ENCODE results near the gene IFFO2. TPM values are rescaled to one million over a fixed set of nuclear protein-coding genes. Genes with fewer than 3 reads are reported as not detected.

The IFFO2 gene
- total RNA-seq, 1 experiment from 2014 or later, result 11.7 TPM

- H4K20me1 ChIP-seq (ENCODE audit: insufficient read depth), result no peaks in the 10 kb centered on the region
- no peaks in the 10 kb centered on the region for H3K9me2 ChIP-seq (ENCODE audit: insufficient read depth)
- H3K27ac ChIP-seq, result no peak overlapping the region
- BruUV-seq (replicated peaks), result no TSS peak
- no peaks in the 10 kb centered on the region for H3K79me2 ChIP-seq (ENCODE audit: low read depth)
- no peaks in the 10 kb centered on the region for H3K4me1 ChIP-seq (replicated peaks; ENCODE audit: insufficient read depth)
- no peaks in the 10 kb centered on the region for H3K9me3 ChIP-seq (ENCODE audit: insufficient read depth, low read depth)
- no peak overlapping the region for H3K4me3 ChIP-seq
- no peaks in the 10 kb centered on the region for H3K27me3 ChIP-seq (ENCODE audit: insufficient read depth, low read depth)
- no peak for DNase-seq
- no peak for TF ChIP-seq EZH2 (IDR thresholded peaks at IDR 0.05; ENCODE audit: low read depth)
- TF ChIP-seq CTCF (conservative IDR thresholded peaks at IDR 0.05), result no peak
- no peak overlapping the region for H2AFZ ChIP-seq
- CTCF ChIA-PET, result interaction anchor here (0.6 kb wide), 2 partner anchors 132 to 229 kb away, joined by 4 read pairs; no protein-coding TSS in a partner anchor
- intact Hi-C loops (cut with micrococcal nuclease; ENCODE audit: unreplicated experiment), result no loop called here
- no peaks in the 10 kb centered on the region for H3K36me3 ChIP-seq (ENCODE audit: low read depth)
- POLR2A ChIA-PET (ENCODE audit: unreplicated experiment), result no interaction called here
- no peak overlapping the region for H3K4me2 ChIP-seq
- H3F3A ChIP-seq (ENCODE audit: insufficient read depth, low read depth), result no peaks in the 10 kb centered on the region
Measured at GRCh38 chr1:18886003-18886335, 70.5 kb downstream of the IFFO2 start.

- Histone ChIP-seq H3K4me1 (replicated peaks; ENCODE audit: insufficient read depth) (no peaks in the 10 kb centered on the region), H4K20me1 (ENCODE audit: insufficient read depth) (no peaks in the 10 kb centered on the region), H3K36me3 (ENCODE audit: low read depth) (no peaks in the 10 kb centered on the region), H3K79me2 (ENCODE audit: low read depth) (no peaks in the 10 kb centered on the region), H3K4me3 (no peak overlapping the region), H2AFZ (no peak overlapping the region), H3K9me2 (ENCODE audit: insufficient read depth) (no peaks in the 10 kb centered on the region), H3K9me3 (ENCODE audit: insufficient read depth, low read depth) (no peaks in the 10 kb centered on the region), H3K4me2 (no peak overlapping the region), H3K27ac (no peak overlapping the region), H3F3A (ENCODE audit: insufficient read depth, low read depth) (no peaks in the 10 kb centered on the region), H3K27me3 (ENCODE audit: insufficient read depth, low read depth) (no peaks in the 10 kb centered on the region)
- POLR2A ChIA-PET (ENCODE audit: unreplicated experiment), result interaction anchor here (0.6 kb wide), 1 partner anchor 222 kb away, joined by 7 read pairs; no protein-coding TSS in a partner anchor
- intact Hi-C loops (cut with micrococcal nuclease; ENCODE audit: unreplicated experiment), result no loop called here
- no peak for DNase-seq
- no peak for TF ChIP-seq EZH2 (IDR thresholded peaks at IDR 0.05; ENCODE audit: low read depth)
- no peak for TF ChIP-seq CTCF (conservative IDR thresholded peaks at IDR 0.05)
- BruUV-seq (replicated peaks), result no TSS peak
- CTCF ChIA-PET, result interaction anchor here (0.6 kb wide), 2 partner anchors 133 to 229 kb away, joined by 4 read pairs; no protein-coding TSS in a partner anchor
Measured at GRCh38 chr1:18885311-18886002, 71.0 kb downstream of the IFFO2 start.

GRCh38 chr1:18884727-18885126, 71.7 kb downstream of the IFFO2 start:
- TF ChIP-seq EZH2 (IDR thresholded peaks at IDR 0.05; ENCODE audit: low read depth) (no peak), CTCF (conservative IDR thresholded peaks at IDR 0.05) (no peak)
- intact Hi-C loops (cut with micrococcal nuclease; ENCODE audit: unreplicated experiment), result loop anchor here (1.0 kb wide), 3 partner anchors 212 to 357 kb away; no protein-coding TSS in a partner anchor
- Histone ChIP-seq H3K9me3 (ENCODE audit: insufficient read depth, low read depth) (no peaks in the 10 kb centered on the region), H3K9me2 (ENCODE audit: insufficient read depth) (no peaks in the 10 kb centered on the region), H2AFZ (no peak overlapping the region), H3F3A (ENCODE audit: insufficient read depth, low read depth) (no peaks in the 10 kb centered on the region), H3K27ac (no peak overlapping the region), H3K79me2 (ENCODE audit: low read depth) (no peaks in the 10 kb centered on the region), H3K4me3 (no peak overlapping the region), H3K36me3 (ENCODE audit: low read depth) (no peaks in the 10 kb centered on the region), H3K4me1 (replicated peaks; ENCODE audit: insufficient read depth) (no peaks in the 10 kb centered on the region), H3K27me3 (ENCODE audit: insufficient read depth, low read depth) (no peaks in the 10 kb centered on the region), H4K20me1 (ENCODE audit: insufficient read depth) (no peaks in the 10 kb centered on the region), H3K4me2 (no peak overlapping the region)
- CTCF ChIA-PET, result interaction anchor here (0.6 to 1.4 kb wide), 6 partner anchors 10 to 1198 kb away, joined by 3 to 5 read pairs (median 4); no protein-coding TSS in a partner anchor
- DNase-seq, result no peak
- BruUV-seq (replicated peaks), result no TSS peak
- POLR2A ChIA-PET (ENCODE audit: unreplicated experiment), result interaction anchor here (0.6 kb wide), 2 partner anchors 223 to 758 kb away, joined by 3 to 7 read pairs; no protein-coding TSS in a partner anchor

Measured in PC-9 (cell line).